H9 (cell line): Measurements from ENCODE around the gene EPC2. TPM values are rescaled to one million over a fixed set of nuclear protein-coding genes. Genes with fewer than 3 reads are reported as not detected.

Experiments used
- DNase-seq: peaks from one replicate; pipeline ENCODE4 v3.0.0-alpha.2; 2017
- H2AFZ ChIP-seq: one replicate; pipeline ENCODE4 v1.6.1; 2013; ENCODE audit warnings: mild to moderate bottlenecking, low read length, control low read depth, moderate library complexity
- H2AK5ac ChIP-seq: 2 replicates; pipeline ENCODE4 v1.6.1; 2013; ENCODE audit warnings: low read length, control low read depth, mixed read lengths; ENCODE audit not compliant: insufficient read length
- H2BK120ac ChIP-seq: one replicate; pipeline ENCODE4 v1.6.1; 2013; ENCODE audit warnings: low read depth, mild to moderate bottlenecking, low read length, control low read depth, inconsistent platforms; ENCODE audit not compliant: poor library complexity, severe bottlenecking
- H2BK12ac ChIP-seq: 2 replicates; pipeline ENCODE4 v1.6.1; 2013; ENCODE audit warnings: low read length, control low read depth, mixed read lengths, low read depth; ENCODE audit not compliant: insufficient read length
- H2BK15ac ChIP-seq: 2 replicates; pipeline ENCODE4 v1.6.1; 2013; ENCODE audit warnings: low read depth, low read length, control low read depth
- H2BK20ac ChIP-seq: one replicate; pipeline ENCODE4 v1.6.1; 2013; ENCODE audit warnings: low read depth, mild to moderate bottlenecking, low read length, control low read depth, inconsistent platforms; ENCODE audit not compliant: poor library complexity, severe bottlenecking
- H2BK5ac ChIP-seq: 2 replicates; pipeline ENCODE4 v1.6.1; 2013; ENCODE audit warnings: low read length, control low read depth, mixed read lengths; ENCODE audit not compliant: insufficient read length
- H3K14ac ChIP-seq: 2 replicates; pipeline ENCODE4 v1.6.1; 2013; ENCODE audit warnings: low read length, control low read depth; ENCODE audit not compliant: insufficient read depth
- H3K18ac ChIP-seq: 2 replicates; pipeline ENCODE4 v1.6.1; 2013; ENCODE audit warnings: low read depth, mild to moderate bottlenecking, mixed read lengths, low read length, control low read depth; ENCODE audit not compliant: insufficient read length
- H3K23ac ChIP-seq: 2 replicates; pipeline ENCODE4 v1.6.1; 2013; ENCODE audit warnings: low read length, control low read depth, mixed read lengths, low read depth; ENCODE audit not compliant: insufficient read length
- H3K23me2 ChIP-seq: 2 replicates; pipeline ENCODE4 v1.6.1; 2013; ENCODE audit warnings: low read depth, mild to moderate bottlenecking, mixed read lengths, low read length, control low read depth; ENCODE audit not compliant: insufficient read length, poor library complexity, severe bottlenecking
- H3K27ac ChIP-seq: 2 replicates; pipeline ENCODE4 v1.5.1; 2013; ENCODE audit warnings: low read length, control low read depth, mixed read lengths, low read depth; ENCODE audit not compliant: insufficient read length
- H3K27me3 ChIP-seq: 2 replicates; pipeline ENCODE4 v1.6.1; 2013; ENCODE audit warnings: low read length, control low read depth, inconsistent platforms; ENCODE audit not compliant: insufficient read depth
- H3K4ac ChIP-seq: 2 replicates; pipeline ENCODE4 v1.6.1; 2013; ENCODE audit warnings: low read depth, mild to moderate bottlenecking, control low read depth, inconsistent platforms, low read length, moderate library complexity
- H3K4me1 ChIP-seq: 2 replicates; pipeline ENCODE4 v1.6.1; 2013; ENCODE audit warnings: low read length, control low read depth, inconsistent platforms; ENCODE audit not compliant: insufficient read depth
- H3K4me2 ChIP-seq: 2 replicates; pipeline ENCODE4 v1.6.1; 2013; ENCODE audit warnings: low read length, control low read depth, mixed read lengths; ENCODE audit not compliant: insufficient read length, insufficient read depth
- H3K56ac ChIP-seq: 2 replicates; pipeline ENCODE4 v1.6.1; 2013; ENCODE audit warnings: low read depth, mild to moderate bottlenecking, mixed read lengths, low read length, control low read depth; ENCODE audit not compliant: insufficient read length
- H3K79me1 ChIP-seq: 2 replicates; pipeline ENCODE4 v1.6.1; 2013; ENCODE audit warnings: low read depth, mild to moderate bottlenecking, moderate library complexity, low read length, control low read depth, inconsistent platforms; ENCODE audit not compliant: insufficient read depth, poor library complexity, severe bottlenecking
- H3K79me2 ChIP-seq: 2 replicates; pipeline ENCODE4 v1.6.1; 2013; ENCODE audit warnings: low read length, control low read depth, inconsistent platforms; ENCODE audit not compliant: insufficient read depth
- H3K9ac ChIP-seq: 2 replicates; pipeline ENCODE4 v1.6.1; 2013; ENCODE audit warnings: low read length, control low read depth, mixed read lengths; ENCODE audit not compliant: insufficient read length; ENCODE audit errors: extremely low read depth
- H3K9me3 ChIP-seq: one replicate; pipeline ENCODE4 v1.6.1; 2013; ENCODE audit warnings: low read depth, low read length, inconsistent platforms; ENCODE audit not compliant: control insufficient read depth
- H3T11ph ChIP-seq: one replicate; pipeline ENCODE4 v1.6.1; 2013; ENCODE audit warnings: mild to moderate bottlenecking, low read length, control low read depth, inconsistent platforms
- H4K20me1 ChIP-seq: one replicate; pipeline ENCODE4 v1.6.1; 2013; ENCODE audit not compliant: control insufficient read depth, insufficient read length, insufficient read depth
- H4K5ac ChIP-seq: 2 replicates; pipeline ENCODE4 v1.6.1; 2013; ENCODE audit warnings: low read depth, mild to moderate bottlenecking, mixed read lengths, low read length, control low read depth; ENCODE audit not compliant: insufficient read length
- H4K8ac ChIP-seq: replicated peaks from 2 replicates; pipeline ENCODE4 v1.6.1; 2013; ENCODE audit warnings: low read length, control low read depth, mixed read lengths, low read depth; ENCODE audit not compliant: insufficient read length
- H4K91ac ChIP-seq: 2 replicates; pipeline ENCODE4 v1.6.1; 2013; ENCODE audit warnings: low read depth, mild to moderate bottlenecking, moderate library complexity, mixed read lengths, low read length, control low read depth; ENCODE audit not compliant: insufficient read length
- H3K27ac Mint-ChIP-seq, 3 experiments: 2 replicates in 2 of 3; 3 replicates in 1 of 3; pipeline ENCODE4 v1.8.0; 2020 to 2021; ENCODE audit warnings: mixed read lengths in 3 of 3, mild to moderate bottlenecking in 1 of 3, moderate library complexity in 1 of 3
- H3K27me3 Mint-ChIP-seq: 2 replicates; pipeline ENCODE4 v1.8.0; 2021; ENCODE audit warnings: low read depth, mild to moderate bottlenecking, moderate library complexity, mixed read lengths
- H3K36me3 Mint-ChIP-seq, 3 experiments: 2 replicates in 2 of 3; 3 replicates in 1 of 3; pipeline ENCODE4 v1.8.0; 2020 to 2021; ENCODE audit warnings: low read depth in 3 of 3, mixed read lengths in 3 of 3; ENCODE audit not compliant: insufficient read depth in 1 of 3
- H3K4me1 Mint-ChIP-seq, 2 experiments: 2 replicates each; pipeline ENCODE4 v1.8.0; 2020; ENCODE audit warnings: mixed read lengths in 2 of 2
- H3K4me3 Mint-ChIP-seq, 2 experiments: 2 replicates in 1 of 2; 3 replicates in 1 of 2; pipeline ENCODE4 v1.8.0; 2020 to 2021; ENCODE audit warnings: mild to moderate bottlenecking in 2 of 2, mixed read lengths in 2 of 2, moderate library complexity in 1 of 2
- H3K9me3 Mint-ChIP-seq, 2 experiments: 2 replicates in 1 of 2; 3 replicates in 1 of 2; pipeline ENCODE4 v1.8.0; 2020; ENCODE audit warnings: mild to moderate bottlenecking in 2 of 2, mixed read lengths in 2 of 2, moderate library complexity in 1 of 2
- total RNA-seq: library from RNA; stranded (reverse); gene quantifications from 2 replicates; pipeline ENCODE4 v1.2.1, GENCODE V29; 2021
- TF ChIP-seq, protein P1 (sequence below): fragments of 200-600 bp; sonication (generic); conservative IDR thresholded peaks from 3 replicates; pipeline ENCODE4 v1.8.0; 2021; ENCODE audit warnings: antibody characterized with exemption, mild to moderate bottlenecking

EPC2 gene
- total RNA-seq, 1 experiment from 2014 or later, result 31.3 TPM

DNA sequence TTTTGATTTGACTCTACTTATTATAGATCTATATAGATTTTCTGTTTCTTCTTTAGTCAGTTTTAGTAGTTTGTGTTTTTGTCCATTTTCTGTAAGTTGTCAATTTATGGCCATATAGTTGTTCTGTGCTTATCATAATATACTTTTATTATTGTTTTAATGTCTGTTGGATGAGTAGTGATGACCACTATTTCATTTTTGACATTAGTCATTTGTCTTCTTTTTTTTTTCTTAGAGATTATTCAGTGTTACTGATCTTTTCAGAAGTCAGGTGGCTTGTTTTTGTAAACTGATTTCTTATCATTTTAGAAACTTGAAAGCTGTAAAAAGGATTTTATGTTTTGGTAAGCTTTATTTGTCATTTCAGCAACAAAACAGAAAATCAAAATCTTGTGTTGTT is 57.3 kb downstream of the EPC2 start:
- H3K18ac ChIP-seq, result no peak overlapping the region
- no peak overlapping the region for H3K4me2 ChIP-seq
- no peak overlapping the region for H2BK120ac ChIP-seq
- Mint-ChIP-seq H3K27me3 (no peaks in the 10 kb centered on the region; the same call in 1 of the 2 replicates), H3K4me3 (no peak overlapping the region), H3K9me3 (peaks cover 45 to 46% of the 10 kb centered on the region in 2 experiments), H3K4me1 (no peaks in the 10 kb centered on the region), H3K27ac (no peak overlapping the region), H3K36me3 (peaks cover 57 to 70% (median 64%) of the 10 kb centered on the region in 3 experiments)
- H3K56ac ChIP-seq, result no peak overlapping the region
- H2BK15ac ChIP-seq, result no peak overlapping the region
- no peaks in the 10 kb centered on the region for H3K4me1 ChIP-seq
- no peaks in the 10 kb centered on the region for H3K27me3 ChIP-seq
- H2BK12ac ChIP-seq, result no peak overlapping the region
- H3K23ac ChIP-seq, result no peak overlapping the region
- H3K9ac ChIP-seq, result no peak overlapping the region
- H3K9me3 ChIP-seq, result peaks cover 6% of the 10 kb centered on the region
- no peak overlapping the region for H2AFZ ChIP-seq
- no peak overlapping the region for H4K91ac ChIP-seq
- no peaks in the 10 kb centered on the region for H3K23me2 ChIP-seq
- H3K27ac ChIP-seq, result no peak overlapping the region
- H3K4ac ChIP-seq, result no peak overlapping the region
- H4K5ac ChIP-seq, result no peak overlapping the region
- H3K14ac ChIP-seq, result no peak overlapping the region
- H4K20me1 ChIP-seq, result no peaks in the 10 kb centered on the region
- peaks cover 4% of the 10 kb centered on the region for H3K79me1 ChIP-seq
- no peak overlapping the region for H2BK5ac ChIP-seq
- H3T11ph ChIP-seq, result no peak overlapping the region
- H3K79me2 ChIP-seq, result peaks cover 1% of the 10 kb centered on the region; the same call in 1 of the 2 replicates
- H4K8ac ChIP-seq, result no peak overlapping the region
- no peak overlapping the region for H2AK5ac ChIP-seq
- no peak for DNase-seq
- no peak overlapping the region for H2BK20ac ChIP-seq
- TF ChIP-seq, protein P1, sequence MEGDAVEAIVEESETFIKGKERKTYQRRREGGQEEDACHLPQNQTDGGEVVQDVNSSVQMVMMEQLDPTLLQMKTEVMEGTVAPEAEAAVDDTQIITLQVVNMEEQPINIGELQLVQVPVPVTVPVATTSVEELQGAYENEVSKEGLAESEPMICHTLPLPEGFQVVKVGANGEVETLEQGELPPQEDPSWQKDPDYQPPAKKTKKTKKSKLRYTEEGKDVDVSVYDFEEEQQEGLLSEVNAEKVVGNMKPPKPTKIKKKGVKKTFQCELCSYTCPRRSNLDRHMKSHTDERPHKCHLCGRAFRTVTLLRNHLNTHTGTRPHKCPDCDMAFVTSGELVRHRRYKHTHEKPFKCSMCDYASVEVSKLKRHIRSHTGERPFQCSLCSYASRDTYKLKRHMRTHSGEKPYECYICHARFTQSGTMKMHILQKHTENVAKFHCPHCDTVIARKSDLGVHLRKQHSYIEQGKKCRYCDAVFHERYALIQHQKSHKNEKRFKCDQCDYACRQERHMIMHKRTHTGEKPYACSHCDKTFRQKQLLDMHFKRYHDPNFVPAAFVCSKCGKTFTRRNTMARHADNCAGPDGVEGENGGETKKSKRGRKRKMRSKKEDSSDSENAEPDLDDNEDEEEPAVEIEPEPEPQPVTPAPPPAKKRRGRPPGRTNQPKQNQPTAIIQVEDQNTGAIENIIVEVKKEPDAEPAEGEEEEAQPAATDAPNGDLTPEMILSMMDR, result no peak
